Large intestine (tissue), 3 donors: ENCODE results near the gene LCK. TPM values are rescaled to one million over a fixed set of nuclear protein-coding genes. Genes with fewer than 3 reads are reported as not detected.
"Not testable (repeated sequence)": the region's sequence is repeated elsewhere in the genome, so short reads cannot be mapped to it uniquely, and the experiment has no call there.

Experiments
- DNase-seq, 2 donors: peaks; one replicate each; pipeline versions ENCODE4 v3.0.0 to v3.0.0-alpha.2; 2013
- H3K27ac ChIP-seq: one replicate; pipeline ENCODE4 v1.5.1; 2013; ENCODE audit warnings: low read length
- H3K27me3 ChIP-seq: 2 replicates; pipeline ENCODE4 v1.6.1; 2013; ENCODE audit warnings: low read length; ENCODE audit not compliant: control insufficient read depth, insufficient read depth
- H3K36me3 ChIP-seq: 2 replicates; pipeline ENCODE4 v1.6.1; 2013; ENCODE audit warnings: low read length; ENCODE audit not compliant: control insufficient read depth, insufficient read depth
- H3K4me1 ChIP-seq: one replicate; pipeline ENCODE4 v1.6.1; 2013; ENCODE audit warnings: low read length; ENCODE audit not compliant: control insufficient read depth, insufficient read depth
- H3K4me3 ChIP-seq: one replicate; pipeline ENCODE4 v1.5.1; 2013; ENCODE audit warnings: low read length
- H3K9me3 ChIP-seq: one replicate; pipeline ENCODE4 v1.6.1; 2013; ENCODE audit warnings: mild to moderate bottlenecking, low read depth, low read length, moderate library complexity; ENCODE audit not compliant: control insufficient read depth
- WGBS: methylation state at CpG from one replicate; pipeline ENCODE4 v1.1.5; 2013; ENCODE audit warnings: low lambda C conversion rate; ENCODE audit not compliant: insufficient coverage; 5-methylcytosine and 5-hydroxymethylcytosine counted together
- polyA plus RNA-seq: library from polyadenylated mRNA; unstranded; fragments of 120-200 nt; gene quantifications from one replicate; pipeline ENCODE4 v1.2.1, GENCODE V29; 2013

The LCK gene
- polyA plus RNA-seq, 1 donor: 4.2 TPM

GRCh38 chr1:32273391-32274208, 22.5 kb downstream of the LCK start:
- Histone ChIP-seq H3K27me3 (peaks cover 38% of the 10 kb centered on the region), H3K4me1 (no peaks in the 10 kb centered on the region), H3K9me3 (peaks cover 2% of the 10 kb centered on the region), H3K36me3 (no peaks in the 10 kb centered on the region), H3K4me3 (no peak overlapping the region), H3K27ac (no peak overlapping the region)
- WGBS: 0% methylated on average over 1 of the region's 10 CpGs
- DNase-seq: peak; percentile 56 to 72

- Histone ChIP-seq H3K27ac (no peak overlapping the region), H3K36me3 (no peaks in the 10 kb centered on the region), H3K9me3 (peaks cover 2% of the 10 kb centered on the region), H3K27me3 (peaks cover 42% of the 10 kb centered on the region), H3K4me3 (no peak overlapping the region), H3K4me1 (no peaks in the 10 kb centered on the region)
- WGBS: no CpG with 5 or more reads among the region's 31 CpGs
- no peak for DNase-seq
Observed at GRCh38 chr1:32274646-32275340, 23.7 kb downstream of the LCK start.

- Histone ChIP-seq H3K36me3 (no peaks in the 10 kb centered on the region), H3K4me1 (no peaks in the 10 kb centered on the region), H3K27me3 (peaks cover 42% of the 10 kb centered on the region), H3K27ac (no peak overlapping the region), H3K4me3 (no peak overlapping the region), H3K9me3 (peaks cover 2% of the 10 kb centered on the region)
- WGBS: no CpG with 5 or more reads among the region's 41 CpGs
- peak in 1 of 2 donors; percentile 52 for DNase-seq
Observed at GRCh38 chr1:32275424-32275823, 24.4 kb downstream of the LCK start.

GRCh38 chr1:32276032-32276782, 25.1 kb downstream of the LCK start:
- H3K4me3 ChIP-seq: no peak overlapping the region
- H3K36me3 ChIP-seq: no peaks in the 10 kb centered on the region
- DNase-seq: no peak
- H3K4me1 ChIP-seq: no peaks in the 10 kb centered on the region
- H3K9me3 ChIP-seq: peaks cover 2% of the 10 kb centered on the region
- H3K27ac ChIP-seq: no peak overlapping the region
- H3K27me3 ChIP-seq: peaks cover 42% of the 10 kb centered on the region
- WGBS: no CpG with 5 or more reads among the region's 30 CpGs

- not testable (repeated sequence) for H3K9me3 ChIP-seq, H3K36me3 ChIP-seq, DNase-seq, H3K27ac ChIP-seq, H3K4me3 ChIP-seq, H3K27me3 ChIP-seq, H3K4me1 ChIP-seq
- WGBS: no CpG with 5 or more reads among the region's 8 CpGs
Observed at GRCh38 chr1:32284777-32285176, 33.7 kb downstream of the LCK start.

- H3K36me3 ChIP-seq: no peaks in the 10 kb centered on the region
- no peak for DNase-seq
- WGBS: no CpG with 5 or more reads among the region's 3 CpGs
- H3K9me3 ChIP-seq: no peaks in the 10 kb centered on the region
- H3K4me3 ChIP-seq: no peak overlapping the region
- H3K4me1 ChIP-seq: no peaks in the 10 kb centered on the region
- no peaks in the 10 kb centered on the region for H3K27me3 ChIP-seq
- H3K27ac ChIP-seq: no peak overlapping the region
Observed at GRCh38 chr1:32285658-32286057, 34.6 kb downstream of the LCK start.

GRCh38 chr1:32286763-32287162, 35.7 kb downstream of the LCK start:
- H3K9me3 ChIP-seq: no peaks in the 10 kb centered on the region
- no CpG with 5 or more reads among the region's 4 CpGs for WGBS
- H3K27me3 ChIP-seq: no peaks in the 10 kb centered on the region
- no peak overlapping the region for H3K27ac ChIP-seq
- no peak for DNase-seq
- peaks cover 6% of the 10 kb centered on the region for H3K4me1 ChIP-seq
- no peaks in the 10 kb centered on the region for H3K36me3 ChIP-seq
- H3K4me3 ChIP-seq: no peak overlapping the region

GRCh38 chr1:32289256-32289655, 38.2 kb downstream of the LCK start:
- peak in 1 of 2 donors; percentile 44 for DNase-seq
- peaks cover 6% of the 10 kb centered on the region for H3K4me1 ChIP-seq
- H3K9me3 ChIP-seq: no peaks in the 10 kb centered on the region
- H3K4me3 ChIP-seq: no peak overlapping the region
- no peaks in the 10 kb centered on the region for H3K27me3 ChIP-seq
- H3K36me3 ChIP-seq: no peaks in the 10 kb centered on the region
- no CpG with 5 or more reads among the region's 7 CpGs for WGBS
- H3K27ac ChIP-seq: no peak overlapping the region

GRCh38 chr1:32291145-32291707, 40.2 kb downstream of the LCK start:
- WGBS: 49% methylated on average over 4 of the region's 10 CpGs
- Histone ChIP-seq H3K27me3 (no peaks in the 10 kb centered on the region), H3K9me3 (no peaks in the 10 kb centered on the region), H3K4me1 (peaks cover 6% of the 10 kb centered on the region), H3K27ac (peak overlapping the region; percentile 94), H3K36me3 (peaks cover 2% of the 10 kb centered on the region), H3K4me3 (peak overlapping the region; percentile 98)
- DNase-seq: no peak
